Lung (tissue), 12 donors: ENCODE measurements around the gene MAPK4. TPM values are rescaled to one million over a fixed set of nuclear protein-coding genes. Genes with fewer than 3 reads are reported as not detected.
A peak's percentile ranks its signal among the peaks of the same experiment; 100 is the strongest.

Experiments
- ATAC-seq: fragments of 200-7000 bp; cut with Tn5 transposase; one replicate; pipeline ENCODE4 v1.9.1; 2020; ENCODE audit warnings: moderate number of reproducible peaks; ENCODE audit not compliant: insufficient read depth, low FRiP score
- DNase-seq, 3 donors: peaks; one replicate each; pipeline ENCODE4 v3.0.0-alpha.2; 2013 to 2017
- H3K27ac ChIP-seq, 2 donors: one replicate each; pipeline ENCODE4 v1.5.1; 2013; ENCODE audit warnings: mild to moderate bottlenecking in 2 of 2, moderate library complexity in 2 of 2, control low read depth in 1 of 2, inconsistent platforms in 1 of 2, low read depth in 1 of 2, low read length in 1 of 2
- H3K27me3 ChIP-seq, 3 donors: one replicate each; pipeline ENCODE4 v1.5.1; 2013; ENCODE audit warnings: low read length in 2 of 3; ENCODE audit not compliant: control insufficient read depth in 3 of 3, insufficient read depth in 3 of 3
- H3K36me3 ChIP-seq, 4 donors: one replicate each; pipeline ENCODE4 v1.5.1; 2013; ENCODE audit warnings: low read length in 4 of 4, mild to moderate bottlenecking in 1 of 4, moderate library complexity in 1 of 4; ENCODE audit not compliant: control insufficient read depth in 4 of 4, insufficient read depth in 4 of 4
- H3K4me1 ChIP-seq, 5 donors: one replicate each; pipeline ENCODE4 v1.5.1; 2013; ENCODE audit warnings: low read length in 5 of 5, mild to moderate bottlenecking in 2 of 5, moderate library complexity in 1 of 5; ENCODE audit not compliant: control insufficient read depth in 5 of 5, insufficient read depth in 5 of 5
- H3K4me3 ChIP-seq: one replicate; pipeline ENCODE4 v1.5.1; 2013; ENCODE audit warnings: mild to moderate bottlenecking, control low read depth, moderate library complexity
- H3K9ac ChIP-seq, 2 donors: one replicate each; pipeline ENCODE4 v1.5.1; 2013; ENCODE audit warnings: low read length in 2 of 2, control low read depth in 1 of 2; ENCODE audit not compliant: insufficient read depth in 1 of 2
- H3K9me3 ChIP-seq, 4 donors: one replicate each; pipeline ENCODE4 v1.5.1; 2013; ENCODE audit warnings: low read length in 3 of 4, mild to moderate bottlenecking in 1 of 4, moderate library complexity in 1 of 4; ENCODE audit not compliant: control insufficient read depth in 4 of 4, insufficient read depth in 3 of 4
- CTCF ChIP-seq: IDR thresholded peaks from 2 replicates; pipeline ENCODE4 v1.5.1; 2012; ENCODE audit warnings: mild to moderate bottlenecking; ENCODE audit errors: control extremely low read depth, extremely low read depth
- WGBS, 2 donors: extraction: QIAGEN DNeasy Blood & Tissue Kit; methylation state at CpG; one replicate each; pipeline ENCODE4 v1.1.7; 2013; 5-methylcytosine and 5-hydroxymethylcytosine counted together
- polyA plus RNA-seq, 2 donors: library from polyadenylated mRNA; stranded (reverse); fragments of 200-250 nt; gene quantifications; one replicate each; pipeline ENCODE4 v1.2.1, GENCODE V29; 2013
- total RNA-seq, 2 donors: library from RNA; depleted of rRNA in 1 of 2; stranded (reverse); fragments of >200 nt in 1 of 2; gene quantifications; one replicate each; pipeline ENCODE4 v1.2.1, GENCODE V29; 2014 to 2021
- donor health status: control.
- donor health status: control.
- donor health status: Bipolar disorder and iron deficiency.
- donor health status: healthy.
- donor health status: DM: yes; HTN: yes; CAD: no.

MAPK4 gene
- total and polyA plus RNA-seq, 4 donors: 1.8 to 10.7 (median 3.9) TPM

DNA sequence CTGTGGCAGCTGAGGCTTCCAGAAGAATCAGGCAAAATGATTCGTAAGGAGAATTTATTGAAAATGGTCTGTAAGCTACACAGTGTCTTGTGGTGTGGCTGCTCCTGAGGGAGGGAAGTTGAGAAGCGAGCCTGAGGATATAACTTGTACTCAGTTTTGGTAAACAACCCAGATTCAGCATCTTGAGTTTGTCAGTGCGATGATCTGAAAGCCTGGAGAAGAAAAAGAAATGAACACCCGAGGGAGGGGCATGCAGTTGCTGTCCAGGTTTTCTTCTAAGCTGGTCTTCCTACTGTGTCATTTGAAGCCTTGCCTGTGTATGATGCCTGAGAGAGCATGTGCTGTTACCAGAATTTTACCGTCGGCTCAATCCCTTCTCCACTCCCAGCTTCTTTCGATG is 87.3 kb downstream of the MAPK4 start:
- Histone ChIP-seq H3K36me3 (no peaks in the 10 kb centered on the region), H3K27me3 (no peaks in the 10 kb centered on the region), H3K9me3 (no peaks in the 10 kb centered on the region), H3K27ac (no peak overlapping the region), H3K4me1 (peaks cover 0 to 4% (median 0%) of the 10 kb centered on the region in 5 donors), H3K9ac (no peak overlapping the region), H3K4me3 (no peak overlapping the region)
- DNase-seq (no peak), ATAC-seq (no peak)
- TF ChIP-seq CTCF: no peak
- WGBS, 2 donors: 80 to 85% methylated on average over 7 of the region's 7 CpGs

DNA sequence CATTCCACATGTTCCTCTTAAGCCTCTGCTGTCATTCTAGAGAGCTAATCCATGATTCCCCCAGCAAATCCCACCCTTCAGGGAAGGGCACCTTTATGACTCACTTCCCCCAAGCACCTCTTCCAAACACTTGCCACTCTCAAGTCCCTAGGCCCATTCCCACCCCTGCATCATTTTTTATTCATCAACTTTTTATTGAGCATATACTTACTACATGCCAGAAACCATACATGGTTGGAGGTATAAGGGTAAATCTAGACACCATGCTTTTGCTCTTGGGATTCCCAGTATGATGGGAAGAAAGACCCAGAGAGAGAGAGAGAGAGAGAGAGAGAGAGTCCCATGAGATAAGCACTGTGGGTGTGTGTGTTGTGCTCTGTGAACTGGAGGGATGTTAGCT is 87.9 kb downstream of the MAPK4 start:
- Histone ChIP-seq H3K9me3 (no peaks in the 10 kb centered on the region), H3K27me3 (no peaks in the 10 kb centered on the region), H3K4me3 (no peak overlapping the region), H3K4me1 (peaks cover 0 to 4% (median 0%) of the 10 kb centered on the region in 5 donors), H3K36me3 (no peaks in the 10 kb centered on the region), H3K27ac (no peak overlapping the region), H3K9ac (no peak overlapping the region)
- no peak for ATAC-seq
- no peak for DNase-seq
- TF ChIP-seq CTCF: no peak

DNA sequence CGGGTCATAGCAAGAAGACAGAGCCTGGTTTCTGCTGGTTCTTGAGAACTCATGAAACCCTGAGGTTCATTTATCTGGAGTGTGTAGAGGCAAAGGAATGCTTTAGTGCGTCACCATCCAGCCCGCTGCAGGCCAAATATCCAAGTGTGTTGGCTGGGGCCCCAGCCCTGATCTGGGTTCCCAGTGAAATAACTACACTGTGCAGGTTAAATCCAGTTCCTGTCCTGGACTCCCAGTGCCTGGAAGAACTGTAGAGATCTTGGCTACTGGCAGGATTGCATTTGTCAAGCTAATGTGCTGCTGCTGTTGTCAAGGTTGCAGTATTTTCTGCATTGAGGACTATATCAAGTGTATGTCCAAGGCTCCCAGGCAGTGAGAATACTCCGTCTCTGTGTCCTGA is 89.9 kb downstream of the MAPK4 start:
- TF ChIP-seq CTCF: no peak
- Histone ChIP-seq H3K36me3 (no peaks in the 10 kb centered on the region), H3K9me3 (no peaks in the 10 kb centered on the region), H3K4me1 (peaks cover 0 to 7% (median 4%) of the 10 kb centered on the region in 5 donors), H3K27ac (peak overlapping the region; percentile 28 to 87), H3K27me3 (no peaks in the 10 kb centered on the region), H3K9ac (no peak overlapping the region), H3K4me3 (no peak overlapping the region)
- ATAC-seq (peak; percentile 45), DNase-seq (peak; percentile 49 to 79 (median 66))
- WGBS, 2 donors: 68 to 79% methylated on average over 4 of the region's 4 CpGs

DNA sequence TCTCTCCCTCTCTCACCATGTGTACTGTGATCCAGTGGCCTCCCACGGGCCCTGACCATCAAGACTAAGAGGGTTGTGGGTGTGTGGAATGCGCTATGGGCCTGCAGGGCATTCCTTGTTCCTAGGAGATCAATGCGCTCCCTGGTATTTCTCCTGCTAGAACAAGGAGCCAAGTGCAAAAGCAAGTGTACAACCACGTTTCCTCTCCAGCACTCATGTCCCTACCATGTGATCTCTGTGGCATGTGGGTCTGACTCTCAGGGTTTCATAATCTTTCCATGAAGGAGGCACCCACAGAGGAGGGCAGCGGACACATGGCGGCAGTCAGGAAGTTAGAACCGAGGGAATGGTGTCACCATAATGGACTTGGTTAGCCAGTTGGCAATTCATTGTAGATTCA is 91.4 kb downstream of the MAPK4 start:
- DNase-seq: no peak
- peak overlapping the region in 1 of 2 donors; percentile 83 for H3K27ac ChIP-seq
- WGBS, 2 donors: 71 to 84% methylated on average over 7 of the region's 7 CpGs

More for the DNA sequence above, 91.4 kb downstream of the MAPK4 start:
- TF ChIP-seq CTCF: no peak
- ATAC-seq: no peak
- Histone ChIP-seq H3K4me1 (peaks cover 0 to 7% (median 4%) of the 10 kb centered on the region in 5 donors), H3K9me3 (no peaks in the 10 kb centered on the region), H3K9ac (no peak overlapping the region), H3K27me3 (no peaks in the 10 kb centered on the region), H3K4me3 (no peak overlapping the region), H3K36me3 (no peaks in the 10 kb centered on the region)
